ENCODE results near the gene ME2.
"Not testable (repeated sequence)": the region's sequence is repeated elsewhere in the genome, so short reads cannot be mapped to it uniquely, and the experiment has no call there.

ME2 gene

DNA sequence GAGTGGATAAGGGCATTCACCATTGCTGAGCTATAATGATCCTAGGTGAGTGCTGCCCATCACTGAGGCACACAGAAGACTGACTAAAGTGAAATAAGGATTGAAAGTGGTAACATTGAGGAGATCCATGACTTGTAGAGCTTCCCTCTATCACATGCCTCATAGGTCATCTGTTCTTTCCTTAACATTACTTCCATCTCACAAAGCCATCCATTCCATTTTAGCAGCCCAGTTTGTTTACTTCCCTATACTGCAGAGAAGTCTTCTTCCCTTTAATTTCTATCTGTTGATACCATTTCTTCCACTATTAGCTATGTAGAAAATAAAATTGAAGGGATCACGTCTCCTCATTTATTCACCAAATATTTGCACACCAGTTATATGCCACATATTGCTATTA is 32.1 kb downstream of the ME2 start:
- in situ Hi-C loops (cut with HindIII; ENCODE audit: low sequenced_read_pairs) = no loop called here

DNA sequence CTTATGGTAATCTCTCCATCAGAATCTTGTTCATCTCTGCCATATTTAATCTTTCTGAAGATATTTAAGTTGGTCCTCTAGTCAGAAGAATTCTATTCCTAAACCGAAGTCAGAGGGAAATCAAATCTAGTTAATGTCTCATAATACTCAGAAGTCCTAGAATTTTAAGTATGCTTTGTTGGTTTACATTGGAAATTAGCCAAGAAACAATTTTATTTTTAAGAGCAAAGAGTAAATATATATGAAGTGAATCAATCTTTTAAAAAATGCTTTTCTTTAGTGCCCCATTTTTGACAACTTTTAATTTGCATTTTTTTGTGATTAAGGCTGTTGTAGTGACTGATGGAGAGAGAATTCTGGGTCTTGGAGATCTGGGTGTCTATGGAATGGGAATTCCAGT is 38.1 kb downstream of the ME2 start:
- in situ Hi-C loops (cut with HindIII; ENCODE audit: low sequenced_read_pairs) = no loop called here

DNA sequence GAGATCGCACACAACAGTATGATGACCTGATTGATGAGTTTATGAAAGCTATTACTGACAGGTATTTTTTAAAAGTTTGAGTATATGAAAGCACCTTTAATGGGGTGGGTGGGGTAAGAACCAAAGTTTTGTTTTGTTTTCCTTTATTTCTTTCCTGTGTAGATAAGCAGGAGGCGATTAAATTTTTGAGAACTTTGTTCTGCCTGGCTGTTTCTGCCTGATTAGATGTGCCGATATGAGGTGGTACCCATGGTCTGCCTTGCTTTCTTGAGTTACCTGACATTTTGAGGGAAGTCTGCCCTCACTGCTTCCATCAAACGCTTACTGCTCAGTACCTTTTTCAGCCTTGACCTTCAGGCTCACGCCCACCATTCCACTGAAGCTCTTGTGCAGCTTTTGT is 39.2 kb downstream of the ME2 start:
- in situ Hi-C loops (cut with HindIII; ENCODE audit: low sequenced_read_pairs) = no loop called here

GRCh38 chr18:50924372-50924771 is 45.5 kb downstream of the ME2 start:
- in situ Hi-C loops (cut with HindIII; ENCODE audit: low sequenced_read_pairs) = no loop called here

GRCh38 chr18:50926521-50926920 is 47.6 kb downstream of the ME2 start:
- in situ Hi-C loops (cut with HindIII; ENCODE audit: low sequenced_read_pairs) = no loop called here

GRCh38 chr18:50928551-50928950 is 49.6 kb downstream of the ME2 start:
- in situ Hi-C loops (cut with HindIII; ENCODE audit: low sequenced_read_pairs) = no loop called here

DNA sequence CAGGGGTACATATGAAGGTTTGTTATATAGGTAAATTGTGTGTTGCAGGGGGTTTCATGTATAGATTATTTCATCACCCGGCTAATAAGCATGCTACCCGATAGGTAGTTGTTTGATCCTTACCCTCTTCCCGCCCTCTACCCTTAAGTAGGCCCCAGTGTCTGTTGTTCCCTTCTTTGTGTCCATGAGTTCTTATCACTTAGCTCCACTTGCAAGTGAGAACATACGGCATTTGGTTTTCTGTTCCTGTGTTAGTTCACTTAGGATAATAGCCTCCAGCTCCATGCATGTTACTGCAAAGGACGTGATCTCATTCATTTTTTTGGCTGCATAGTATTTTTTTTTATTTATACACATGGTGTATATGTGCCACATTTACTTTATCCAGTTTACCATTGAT is 54.8 kb downstream of the ME2 start:
- in situ Hi-C loops (cut with HindIII; ENCODE audit: low sequenced_read_pairs) = no loop called here

DNA sequence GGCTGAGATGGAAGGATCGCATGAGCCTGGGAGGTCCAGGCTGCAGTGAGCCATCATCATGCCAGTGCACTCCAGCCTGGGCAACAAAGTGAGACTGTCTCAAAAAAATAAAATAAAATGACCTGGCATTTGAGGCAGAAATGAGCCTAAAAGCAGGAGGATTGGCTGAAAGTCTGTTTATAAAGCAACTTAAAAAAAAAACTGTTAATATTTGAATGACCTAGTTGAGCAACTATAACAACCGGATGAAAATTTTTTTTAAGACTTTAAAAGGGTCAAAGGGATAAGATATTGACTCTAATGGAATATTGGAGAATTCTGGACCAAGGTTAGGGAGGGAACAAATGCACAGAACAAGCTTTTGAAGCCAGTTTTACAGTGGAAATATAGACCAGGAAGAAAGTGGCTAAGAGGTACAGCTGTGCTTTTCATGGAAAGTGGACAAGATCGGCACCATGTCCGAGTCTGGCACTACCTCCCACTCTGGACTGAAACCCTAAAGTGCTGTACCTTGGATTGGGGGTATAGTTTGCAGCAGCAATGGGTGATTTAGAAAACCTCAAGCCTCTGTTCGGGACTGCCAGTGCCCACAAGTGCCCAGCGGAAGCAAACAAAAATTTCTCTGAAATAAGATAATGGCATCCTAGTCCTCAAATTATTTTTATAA is 55.8 kb downstream of the ME2 start:
- in situ Hi-C loops (cut with HindIII; ENCODE audit: low sequenced_read_pairs) = no loop called here

DNA sequence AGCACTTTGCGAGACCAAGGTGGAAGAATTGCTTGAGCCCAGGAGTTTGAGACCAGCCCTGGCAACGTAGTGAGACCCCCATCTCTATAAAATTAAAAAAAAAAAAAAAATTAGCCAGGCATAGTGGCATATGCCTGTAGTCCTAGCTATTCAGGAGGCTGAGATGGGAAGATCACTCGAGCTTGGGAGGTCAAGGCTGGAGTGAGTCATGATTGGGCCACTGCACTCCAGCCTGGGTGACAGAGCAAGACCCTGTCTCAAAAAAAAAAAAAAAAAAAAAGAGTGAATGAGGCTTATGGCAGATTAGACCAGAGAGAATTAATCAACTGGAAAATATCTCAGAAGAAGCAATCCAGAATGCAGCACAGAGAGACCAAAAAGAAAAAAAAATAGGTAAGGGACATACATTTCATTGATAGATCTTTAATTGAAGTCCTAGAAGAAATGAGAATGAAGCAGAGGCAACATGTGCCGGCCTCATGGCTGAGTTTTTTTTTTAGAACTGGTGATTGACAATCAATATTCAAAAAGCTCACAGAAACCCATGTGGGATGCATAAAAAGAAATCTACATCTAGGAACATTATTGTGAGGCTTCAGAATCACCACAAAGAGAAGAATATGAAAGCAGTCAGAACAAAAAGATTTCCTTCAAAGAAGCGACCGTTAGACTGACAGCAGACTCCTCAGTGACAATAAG is 56.7 kb downstream of the ME2 start:
- in situ Hi-C loops (cut with HindIII; ENCODE audit: low sequenced_read_pairs) = no loop called here

DNA sequence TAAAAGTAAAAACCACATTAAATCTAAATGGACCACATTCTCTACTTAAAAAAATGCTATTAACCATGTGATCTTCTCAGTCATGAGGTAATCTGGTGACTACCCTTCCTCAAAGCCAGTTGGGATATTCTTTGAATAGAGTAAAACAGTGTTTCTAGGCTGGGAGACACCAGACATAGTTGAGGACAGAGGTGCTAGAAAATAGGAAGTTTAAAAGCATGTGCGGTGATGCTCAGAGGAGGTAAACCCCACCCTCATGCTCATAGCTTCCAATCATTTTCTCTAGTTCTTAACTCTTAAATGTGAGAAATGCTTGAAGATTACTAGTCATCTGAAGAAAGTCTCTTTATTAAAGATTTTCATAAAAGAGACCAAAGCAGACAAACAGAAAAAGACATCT is 58.3 kb downstream of the ME2 start:
- in situ Hi-C loops (cut with HindIII; ENCODE audit: low sequenced_read_pairs) = no loop called here

- in situ Hi-C loops (cut with HindIII; ENCODE audit: low sequenced_read_pairs) = no loop called here
These were observed 60.0 kb downstream of the ME2 start for GRCh38 chr18:50938912-50939311.

DNA sequence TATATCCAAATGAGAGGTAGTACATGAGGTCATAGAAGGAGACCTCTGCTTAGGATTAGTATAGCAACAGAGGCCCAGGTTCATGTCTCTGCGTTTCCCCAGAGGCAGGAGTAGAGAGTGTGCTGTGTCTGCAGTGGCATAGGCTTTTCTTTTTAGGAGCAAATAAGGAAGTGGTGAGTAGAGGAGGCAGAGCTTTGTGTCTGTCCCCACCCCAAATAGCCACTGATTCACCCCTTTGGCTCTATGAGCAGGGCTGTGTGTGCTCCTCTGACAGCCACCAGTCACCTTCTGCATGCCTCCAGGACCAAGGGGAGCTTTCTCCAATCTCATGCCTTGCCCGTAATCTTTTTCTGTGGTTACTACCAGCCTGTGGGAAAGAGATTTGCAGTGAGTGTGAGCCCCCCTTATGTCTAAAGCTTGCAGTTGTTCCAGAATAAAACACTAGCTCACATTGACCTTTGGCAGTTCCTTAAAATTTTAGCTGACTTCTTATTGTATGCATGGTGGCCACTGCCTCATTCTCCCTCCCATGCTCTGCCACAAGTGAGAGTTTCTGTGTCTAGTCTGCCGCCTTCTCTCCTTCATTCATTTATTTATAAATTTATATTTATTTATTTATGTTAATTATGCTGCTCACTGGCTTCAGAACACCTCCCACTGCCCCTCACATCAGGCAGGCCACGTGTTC is 65.5 kb downstream of the ME2 start:
- in situ Hi-C loops (cut with HindIII; ENCODE audit: low sequenced_read_pairs) = no loop called here

- in situ Hi-C loops (cut with HindIII; ENCODE audit: low sequenced_read_pairs) = not testable (repeated sequence)
These were observed 67.0 kb downstream of the ME2 start for GRCh38 chr18:50945918-50946317.

DNA sequence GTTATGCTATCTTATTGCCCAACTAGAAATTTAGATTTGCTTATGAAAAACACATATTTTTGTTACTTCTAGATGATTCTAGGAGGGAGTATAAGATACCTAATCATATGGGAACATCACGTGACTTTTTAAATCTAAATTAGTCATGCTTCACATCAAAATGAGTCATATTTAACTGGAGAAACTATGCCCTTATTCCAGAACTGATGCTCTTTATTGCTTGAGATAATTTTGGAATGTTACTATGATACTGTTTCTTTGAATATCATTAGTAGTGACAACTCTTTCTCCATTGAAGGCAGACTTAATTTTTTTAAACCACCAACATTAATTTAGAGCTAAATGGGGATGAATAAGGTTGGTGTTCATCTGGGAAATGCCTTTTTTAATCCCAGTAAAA is 69.0 kb downstream of the ME2 start:
- in situ Hi-C loops (cut with HindIII; ENCODE audit: low sequenced_read_pairs) = no loop called here

DNA sequence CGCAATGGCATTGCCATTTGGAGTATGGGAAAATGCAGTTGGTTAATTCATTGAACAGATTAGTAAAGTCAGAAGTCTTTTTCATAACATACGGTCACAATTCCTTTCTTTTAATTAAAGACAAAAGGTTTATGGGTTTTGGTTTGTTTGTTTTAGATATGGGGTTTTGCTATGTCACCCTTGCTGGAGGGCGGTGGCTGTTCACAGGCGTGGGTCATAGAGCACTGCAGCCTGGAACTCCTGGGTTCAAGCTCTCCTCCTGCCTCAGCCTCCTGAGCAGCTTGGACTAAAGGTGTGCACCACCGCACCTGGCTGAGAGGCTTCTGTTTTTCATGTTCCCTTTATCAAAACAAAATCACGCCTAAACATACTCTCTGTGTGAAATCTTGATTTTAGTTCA is 70.3 kb downstream of the ME2 start:
- in situ Hi-C loops (cut with HindIII; ENCODE audit: low sequenced_read_pairs) = no loop called here

DNA sequence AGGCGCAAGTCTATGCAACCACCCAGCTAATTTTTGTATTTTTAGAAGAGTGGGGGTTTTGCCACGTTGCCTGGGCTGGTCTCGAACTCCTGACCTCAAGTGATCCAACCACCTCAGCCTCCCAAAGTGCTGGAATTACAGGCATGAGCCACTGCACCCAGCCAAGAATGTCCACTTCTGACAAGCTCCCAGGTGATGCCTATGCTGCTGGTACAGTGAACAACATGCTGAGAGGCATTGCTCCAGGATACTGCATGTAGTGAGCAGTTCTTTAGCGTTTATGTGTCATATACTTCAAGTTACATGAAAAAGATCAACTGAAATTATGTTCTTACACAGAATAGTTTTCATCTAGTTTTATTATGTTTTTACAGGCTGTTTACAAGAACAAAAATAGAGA is 71.7 kb downstream of the ME2 start:
- in situ Hi-C loops (cut with HindIII; ENCODE audit: low sequenced_read_pairs) = no loop called here

DNA sequence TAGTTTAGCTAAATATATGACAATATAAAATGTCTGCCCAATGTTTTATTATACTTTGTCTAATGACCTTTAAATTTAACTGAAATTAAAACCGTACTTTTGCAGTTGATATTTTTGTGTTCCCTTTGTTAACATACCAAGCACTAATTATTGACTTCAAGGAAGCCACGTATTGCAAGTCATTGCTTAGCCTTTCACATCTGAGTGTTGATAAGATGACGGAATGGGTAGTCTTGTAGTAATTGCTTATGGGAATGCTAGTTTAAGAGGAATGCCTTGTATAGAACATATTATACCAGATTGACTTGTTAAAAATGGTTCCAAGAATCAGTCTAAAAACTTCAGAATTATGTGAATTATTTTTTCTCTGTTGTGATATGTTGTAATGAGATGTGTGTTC is 74.9 kb downstream of the ME2 start:
- in situ Hi-C loops (cut with HindIII; ENCODE audit: low sequenced_read_pairs) = no loop called here

DNA sequence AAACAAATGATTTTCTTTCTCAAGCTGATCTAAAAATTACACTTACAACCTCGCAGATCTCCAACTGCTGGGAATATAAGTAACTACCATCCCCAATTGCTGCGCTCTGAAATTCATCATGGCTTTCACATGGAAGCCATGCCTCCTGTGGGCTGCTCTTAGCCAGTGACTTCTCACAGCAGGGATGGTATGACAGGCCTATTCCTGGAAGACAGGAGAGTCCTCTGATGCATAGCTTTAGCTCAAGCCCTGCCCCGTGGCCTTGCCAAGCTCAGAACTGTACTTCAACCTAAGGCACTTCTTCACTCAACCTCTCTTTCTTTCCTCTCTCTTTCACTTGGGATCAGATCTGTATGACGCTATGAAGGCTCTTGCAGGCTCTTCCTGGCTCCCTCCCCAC is 76.3 kb downstream of the ME2 start:
- in situ Hi-C loops (cut with HindIII; ENCODE audit: low sequenced_read_pairs) = no loop called here

DNA sequence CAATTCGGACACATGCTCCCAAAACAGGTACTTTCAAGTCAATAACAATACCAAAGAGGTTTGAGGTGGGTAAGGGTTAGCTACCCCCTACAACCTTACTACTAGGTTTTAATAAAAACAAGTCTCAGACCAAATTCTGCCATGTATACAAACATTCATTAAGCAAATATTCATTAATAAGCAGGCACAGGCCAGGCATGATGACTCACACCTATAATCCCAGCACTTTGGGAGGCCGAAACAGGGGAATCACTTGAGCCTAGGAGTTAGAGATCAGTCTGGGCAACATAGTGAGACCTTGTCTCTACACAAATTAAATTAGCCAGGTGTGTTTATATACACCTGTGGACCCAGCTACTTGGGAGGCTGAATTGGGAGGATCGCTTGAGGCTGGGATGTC is 77.2 kb downstream of the ME2 start:
- in situ Hi-C loops (cut with HindIII; ENCODE audit: low sequenced_read_pairs) = no loop called here

GRCh38 chr18:50961974-50962373 is 83.1 kb downstream of the ME2 start:
- in situ Hi-C loops (cut with HindIII; ENCODE audit: low sequenced_read_pairs) = no loop called here

DNA sequence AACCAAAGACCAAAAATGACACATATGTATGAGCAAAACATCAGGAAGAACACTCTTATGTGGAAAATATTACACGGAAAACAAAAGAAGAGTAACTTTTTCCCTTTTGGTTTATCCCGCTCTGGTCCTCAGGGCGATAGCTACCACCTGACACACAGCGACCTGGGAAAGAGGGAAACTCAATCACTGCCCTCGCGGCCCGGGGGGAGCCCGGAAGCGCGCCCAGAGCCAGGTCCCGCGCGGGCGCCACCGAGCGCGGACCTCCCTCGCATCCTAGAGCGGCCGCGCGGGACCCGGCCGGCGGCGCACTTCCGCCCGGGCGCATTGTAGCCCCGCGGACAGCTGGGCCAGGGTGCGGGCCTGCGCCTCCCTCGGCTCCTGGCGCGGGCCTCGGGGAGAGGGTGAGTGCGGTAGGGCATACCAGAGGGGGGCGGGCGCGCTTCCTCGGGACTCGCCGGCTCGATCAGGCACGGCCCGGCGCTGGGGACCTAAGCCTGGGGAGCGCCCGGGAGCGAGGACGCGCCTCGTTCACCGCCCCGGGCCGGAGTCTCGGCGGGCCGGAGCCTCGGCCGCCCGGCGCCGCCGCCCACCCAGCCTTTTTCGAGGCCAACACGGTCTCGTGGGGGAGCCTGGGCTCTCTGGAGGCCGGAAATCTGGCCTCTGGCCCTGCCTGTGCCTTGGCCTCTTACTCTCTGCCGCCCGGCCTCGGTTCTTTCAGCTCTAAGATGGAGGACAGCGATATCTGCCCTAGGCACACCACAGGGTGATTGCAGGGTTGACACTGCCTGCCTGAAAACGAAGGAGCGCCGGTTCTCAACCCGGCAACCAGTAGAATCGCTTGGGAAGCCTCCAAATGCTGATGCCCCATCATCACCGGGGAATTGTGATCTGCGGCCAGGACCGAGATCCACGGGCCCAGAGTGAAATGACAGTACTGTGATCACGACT is 89.1 kb downstream of the ME2 start, which contains the start of gene ELAC1:
Gene ELAC1, plus strand, starts transcription at position 327 of the 948 bp plus-strand sequence. CDS start 6,365 bp downstream, outside the sequence.
- in situ Hi-C loops (cut with HindIII; ENCODE audit: low sequenced_read_pairs) = no loop called here

Data from DLD1 (cell line).